Adrenal gland (tissue), 5 donors: Measurements from ENCODE around the gene SLC8B1.

ENCODE experiments used
- POLR2A ChIP-seq, 2 donors: fragments of 450-650 bp; IDR thresholded peaks; one replicate each; pipeline ENCODE4 v1.6.1; 2017; ENCODE audit warnings: antibody characterized with exemption in 2 of 2, mild to moderate bottlenecking in 2 of 2, moderate library complexity in 1 of 2
- TF ChIP-seq, protein P1 (sequence below), 6 experiments: fragments of 450-650 bp in 4 of 6; fragments of 200-600 bp in 2 of 6; sonication (generic) in 1 of 6; IDR thresholded peaks; 1 replicate in 5 of 6; 2 replicates in 1 of 6; pipeline versions ENCODE4 v1.5.1 to v1.8.0; 2016 to 2021; ENCODE audit warnings: antibody characterized with exemption in 6 of 6, mild to moderate bottlenecking in 2 of 6, moderate library complexity in 1 of 6
- donor health status: DM: no; HTN: no; CAD: no.

DNA sequence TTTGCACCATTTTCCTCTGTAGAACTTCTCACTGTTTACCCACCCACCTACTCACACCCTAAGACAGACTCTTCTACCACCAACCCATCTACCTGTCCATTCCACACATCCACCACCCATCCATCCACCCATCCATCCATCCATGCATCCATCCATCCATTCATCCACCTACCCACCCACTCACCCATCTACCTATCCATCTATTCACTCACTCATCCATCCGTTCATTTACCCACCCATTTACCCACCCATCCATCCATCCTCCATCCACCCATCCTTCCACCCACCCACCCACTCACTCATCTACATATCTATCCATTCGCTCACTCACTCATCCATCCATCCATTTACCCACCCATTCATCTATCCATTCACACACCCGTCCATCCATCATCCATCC, 38.5 kb upstream of the SLC8B1 start:
- TF ChIP-seq, protein P1, sequence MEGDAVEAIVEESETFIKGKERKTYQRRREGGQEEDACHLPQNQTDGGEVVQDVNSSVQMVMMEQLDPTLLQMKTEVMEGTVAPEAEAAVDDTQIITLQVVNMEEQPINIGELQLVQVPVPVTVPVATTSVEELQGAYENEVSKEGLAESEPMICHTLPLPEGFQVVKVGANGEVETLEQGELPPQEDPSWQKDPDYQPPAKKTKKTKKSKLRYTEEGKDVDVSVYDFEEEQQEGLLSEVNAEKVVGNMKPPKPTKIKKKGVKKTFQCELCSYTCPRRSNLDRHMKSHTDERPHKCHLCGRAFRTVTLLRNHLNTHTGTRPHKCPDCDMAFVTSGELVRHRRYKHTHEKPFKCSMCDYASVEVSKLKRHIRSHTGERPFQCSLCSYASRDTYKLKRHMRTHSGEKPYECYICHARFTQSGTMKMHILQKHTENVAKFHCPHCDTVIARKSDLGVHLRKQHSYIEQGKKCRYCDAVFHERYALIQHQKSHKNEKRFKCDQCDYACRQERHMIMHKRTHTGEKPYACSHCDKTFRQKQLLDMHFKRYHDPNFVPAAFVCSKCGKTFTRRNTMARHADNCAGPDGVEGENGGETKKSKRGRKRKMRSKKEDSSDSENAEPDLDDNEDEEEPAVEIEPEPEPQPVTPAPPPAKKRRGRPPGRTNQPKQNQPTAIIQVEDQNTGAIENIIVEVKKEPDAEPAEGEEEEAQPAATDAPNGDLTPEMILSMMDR (IDR thresholded peaks at IDR 0.05) = no peak
- TF ChIP-seq POLR2A (IDR thresholded peaks at IDR 0.05) = no peak
